Globus pallidus (tissue), 1 donor: ENCODE data around the gene KCNMA1.

Source experiments
- DNase-seq: peaks from one replicate; pipeline ENCODE4 v3.0.0-alpha.2; 2015; ENCODE audit warnings: low spot score

KCNMA1 gene

DNA sequence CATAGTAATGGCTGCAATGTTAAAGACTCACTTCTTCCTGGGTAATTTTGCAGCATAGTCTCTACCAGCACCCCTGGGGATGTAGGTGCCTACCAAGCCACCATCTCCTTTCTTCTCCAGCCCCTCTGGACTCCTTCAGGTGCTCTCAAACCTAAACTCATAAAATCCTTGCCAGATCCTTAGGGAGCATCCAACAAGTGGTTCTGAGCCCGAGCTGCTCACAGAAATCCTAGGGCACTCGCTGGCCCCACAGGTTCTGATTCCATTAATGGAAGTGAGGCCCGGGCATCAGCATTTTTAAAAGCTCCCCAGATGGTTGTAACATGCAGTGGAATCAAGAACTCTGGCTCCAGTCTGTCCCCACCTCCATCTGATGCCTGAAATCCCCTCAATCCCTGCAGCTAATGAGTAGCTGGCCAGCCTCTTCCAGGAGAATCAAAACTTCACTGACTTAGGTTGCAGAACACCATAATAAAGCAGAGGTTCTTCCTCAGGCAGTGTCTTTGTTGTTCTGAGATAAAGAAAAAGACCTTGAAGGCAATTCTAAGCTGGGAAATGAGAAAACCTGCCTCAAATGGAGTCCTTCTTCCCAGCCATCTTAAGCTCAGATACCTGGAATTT, 336.8 kb downstream of the KCNMA1 start:
- no peak for DNase-seq

DNA sequence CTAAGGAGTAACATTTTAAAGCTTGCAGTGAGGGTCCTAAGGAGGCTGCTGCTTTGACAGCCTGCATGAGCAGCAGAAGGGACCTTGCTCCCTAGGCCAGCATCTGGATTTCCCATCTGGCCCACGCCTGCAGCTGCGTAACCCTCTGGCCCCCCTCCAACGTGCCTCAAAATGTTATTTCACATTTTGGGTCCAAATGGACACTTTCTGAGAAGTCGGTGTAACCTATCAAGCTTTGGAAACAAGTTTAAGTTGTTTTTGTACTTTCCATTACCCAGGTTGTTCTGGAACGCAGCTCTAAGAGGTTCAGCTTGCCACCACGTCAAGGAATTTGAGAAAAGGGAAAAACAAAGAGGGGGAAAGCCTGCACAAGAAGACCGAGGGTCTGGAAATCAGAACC, 338.3 kb downstream of the KCNMA1 start:
- DNase-seq = no peak

DNA sequence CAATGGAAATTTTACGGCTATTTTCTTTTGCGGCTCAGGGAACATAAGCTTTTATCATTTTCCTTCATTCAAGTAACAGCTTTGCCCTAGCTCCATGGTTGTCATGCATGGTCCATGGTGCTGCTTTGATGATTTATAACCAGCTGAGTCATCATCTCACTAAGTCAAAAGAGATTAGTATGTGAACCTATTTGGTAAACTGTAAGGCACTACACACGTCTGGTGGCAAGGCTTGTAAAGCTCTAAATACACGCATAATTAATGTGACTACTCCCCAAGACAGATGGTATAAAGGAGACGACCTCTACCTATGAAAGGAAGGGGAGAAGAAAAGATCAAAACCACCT, 340.2 kb downstream of the KCNMA1 start:
- DNase-seq = no peak

DNA sequence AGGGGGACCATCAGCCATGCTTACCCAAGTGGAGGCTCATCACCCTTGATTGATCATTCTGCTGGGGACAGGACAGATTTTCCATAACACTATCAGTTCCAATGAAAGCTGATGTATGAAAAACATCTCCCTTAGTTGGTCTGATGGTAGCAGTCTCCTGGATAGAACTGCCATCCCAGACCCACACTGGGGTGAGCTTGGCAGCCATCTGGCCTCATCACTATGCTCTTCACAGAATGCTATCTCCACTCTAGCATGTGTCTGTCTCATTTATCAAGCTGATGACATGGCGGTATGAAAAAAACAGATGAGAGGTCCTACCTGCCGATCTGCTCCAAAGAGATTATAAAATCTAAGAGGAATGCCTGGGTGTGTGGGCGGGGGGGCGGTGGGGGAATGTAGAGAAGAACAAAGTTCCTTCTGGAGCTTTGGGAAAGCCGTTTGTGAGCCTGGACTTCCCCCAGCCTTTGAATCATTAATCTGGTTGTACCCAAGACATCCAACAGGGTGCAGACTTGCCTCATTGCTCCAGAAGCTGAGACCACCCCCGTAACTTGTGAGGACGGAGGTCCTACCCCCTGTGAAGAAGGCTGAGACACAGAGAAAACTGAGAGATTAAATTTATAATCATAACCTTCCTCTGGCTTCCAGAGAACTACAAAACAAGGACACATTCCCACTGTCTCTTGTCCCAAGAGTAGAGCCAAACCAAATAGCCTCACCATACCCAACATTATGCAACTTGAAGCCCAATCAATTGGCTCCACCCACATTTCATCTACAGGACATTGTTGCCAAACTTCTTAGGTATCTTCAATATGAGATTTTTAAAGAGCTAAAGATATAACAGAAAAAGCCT, 340.8 kb downstream of the KCNMA1 start:
- no peak for DNase-seq

DNA sequence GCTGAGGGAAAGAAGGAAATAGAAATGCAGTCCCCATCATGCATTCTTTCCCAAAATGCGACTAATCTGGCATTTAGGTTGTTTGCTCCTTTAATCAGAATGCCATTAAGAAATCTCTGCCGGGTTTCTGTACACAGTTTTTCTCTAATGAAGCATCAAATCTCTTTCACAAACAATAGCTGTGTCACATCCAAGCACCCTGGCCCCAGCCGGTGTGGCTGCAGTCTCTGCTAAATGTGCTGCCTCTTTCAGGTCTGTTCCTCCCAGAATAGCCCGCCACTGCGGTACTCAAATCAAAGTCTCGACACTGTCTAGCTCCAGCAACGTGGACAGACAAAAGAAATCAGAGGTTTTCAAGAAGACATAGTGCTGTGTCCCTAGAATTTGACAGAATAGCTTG, 343.8 kb downstream of the KCNMA1 start:
- DNase-seq = no peak

DNA sequence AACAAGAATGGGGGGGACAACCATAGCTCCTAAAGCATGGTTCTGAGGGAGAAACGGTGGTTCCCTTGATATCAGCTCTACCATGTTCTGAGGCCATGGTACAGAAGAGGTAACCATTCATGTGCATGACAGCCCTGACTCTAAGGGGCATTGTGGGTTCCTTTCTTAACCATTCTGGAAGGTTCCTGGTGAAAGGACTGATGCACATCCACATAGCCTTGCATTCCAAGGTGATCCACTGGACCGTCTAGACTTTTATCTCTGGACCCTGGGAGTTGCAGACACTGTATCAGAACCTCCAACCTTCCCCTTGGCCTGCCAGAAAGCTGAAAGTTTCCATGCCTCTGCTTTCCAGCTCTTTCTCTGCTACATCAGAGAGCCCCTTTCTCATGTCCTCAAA, 344.3 kb downstream of the KCNMA1 start:
- no peak for DNase-seq

DNA sequence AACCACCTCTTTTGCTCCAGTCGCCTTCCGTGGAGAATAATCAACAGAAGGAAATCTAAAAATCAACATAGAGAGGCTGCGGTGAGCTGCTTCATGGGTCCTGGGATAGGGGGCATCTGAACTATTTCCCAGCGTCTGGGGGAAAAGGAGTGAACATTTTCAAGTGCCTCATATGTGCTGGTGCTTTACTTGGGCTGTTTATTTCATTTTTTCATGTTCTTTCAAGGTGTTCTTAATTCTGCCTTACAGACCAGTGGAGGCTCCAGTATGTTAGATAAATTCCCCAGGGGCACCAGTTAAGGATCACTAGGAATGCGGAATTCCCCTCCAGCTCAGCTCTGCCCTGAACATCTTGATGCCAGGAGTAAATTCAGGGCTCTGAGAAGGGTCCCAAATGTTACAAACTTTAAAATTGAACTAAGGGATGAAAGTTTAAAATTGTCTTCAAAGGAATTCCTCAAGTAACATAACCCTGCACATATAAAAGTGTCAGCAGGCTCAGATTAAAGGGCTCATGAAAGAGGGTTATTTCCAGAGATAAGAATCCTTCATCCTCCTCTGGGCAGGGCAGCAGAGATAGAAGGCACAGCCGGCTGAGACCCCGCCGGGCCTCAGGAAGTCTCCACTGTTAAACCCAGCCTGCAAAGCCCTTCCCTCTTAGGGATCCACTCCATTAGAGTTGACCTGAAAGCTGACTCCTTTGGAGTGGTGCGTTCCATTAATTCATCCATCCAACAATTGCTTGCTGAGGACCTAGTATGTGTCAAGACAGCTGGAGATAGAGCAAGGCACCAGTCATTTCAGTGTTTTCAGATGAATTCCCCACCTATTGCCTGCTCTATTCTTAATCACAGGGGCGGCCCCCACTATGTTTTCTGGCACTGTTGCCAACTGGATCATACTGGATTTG, 345.8 kb downstream of the KCNMA1 start:
- DNase-seq = no peak

DNA sequence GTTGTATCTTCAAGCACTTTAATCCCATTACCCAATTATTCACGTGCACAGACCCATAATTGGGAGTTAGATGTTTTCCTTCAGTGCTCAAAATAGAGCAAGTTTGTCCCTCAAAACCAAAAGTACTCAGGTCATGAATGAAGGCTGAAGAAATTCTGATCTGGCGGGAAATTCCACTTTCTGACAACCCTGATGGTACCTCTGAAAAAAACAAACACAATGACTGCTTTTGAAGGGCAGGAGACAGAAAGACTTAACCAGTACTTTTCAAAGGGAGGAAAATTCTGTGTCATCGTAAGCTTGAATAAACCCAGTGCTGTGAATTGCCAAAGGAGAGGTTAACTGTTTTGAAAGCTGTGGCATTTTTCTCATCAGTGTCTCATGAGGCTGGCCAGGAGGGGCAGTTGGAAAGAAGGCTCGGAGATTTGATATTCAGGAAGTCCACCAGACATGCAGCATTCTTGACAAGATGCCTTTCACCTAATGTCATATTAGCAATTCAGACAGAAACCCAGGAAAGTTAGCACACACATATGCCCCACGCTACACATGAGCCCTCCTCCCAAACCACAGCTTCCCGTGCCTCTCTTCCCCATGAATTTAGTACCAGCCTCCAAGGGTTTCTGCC, 347.0 kb downstream of the KCNMA1 start:
- no peak for DNase-seq

DNA sequence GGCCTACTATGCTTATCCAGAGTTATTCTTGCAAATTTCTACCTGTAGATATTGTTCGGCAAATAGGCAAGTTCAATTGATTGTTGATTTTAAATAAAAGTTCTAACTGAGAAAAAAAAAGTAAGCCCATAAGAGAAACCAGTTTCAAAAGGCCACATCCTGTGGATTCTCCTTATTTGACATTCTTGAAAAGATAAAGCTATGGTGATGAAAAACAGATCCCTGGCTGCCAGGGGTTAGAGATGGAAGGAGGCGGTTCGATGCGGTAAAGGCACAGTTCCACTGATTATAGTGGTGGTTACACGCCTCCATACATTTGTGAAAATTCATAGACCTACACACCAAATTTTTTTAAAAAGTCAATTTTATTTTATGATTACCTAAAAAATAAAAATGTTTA, 347.8 kb downstream of the KCNMA1 start:
- DNase-seq = no peak

DNA sequence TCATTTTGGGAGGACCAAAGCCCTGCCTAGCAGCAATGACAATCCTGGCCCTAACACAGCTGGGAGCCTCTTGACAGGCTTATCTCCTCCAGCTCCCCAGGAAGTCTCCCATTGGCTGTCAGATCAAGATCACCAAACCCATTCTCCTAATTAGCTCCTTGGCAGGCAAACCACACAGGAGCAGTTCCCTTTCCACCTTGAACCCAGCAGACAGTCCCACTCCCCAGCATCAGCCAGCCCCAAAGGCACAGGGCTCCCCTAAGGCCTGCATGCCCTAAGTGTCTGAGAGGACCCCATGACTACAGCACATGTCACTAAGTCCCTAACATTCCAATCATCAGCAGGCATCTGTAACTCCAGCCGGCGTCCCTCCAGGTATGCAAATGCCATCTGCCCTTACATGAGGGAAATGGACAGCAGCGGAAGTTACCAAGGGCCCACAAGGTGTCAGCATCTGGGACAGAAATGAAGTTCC, 348.5 kb downstream of the KCNMA1 start:
- no peak for DNase-seq

DNA sequence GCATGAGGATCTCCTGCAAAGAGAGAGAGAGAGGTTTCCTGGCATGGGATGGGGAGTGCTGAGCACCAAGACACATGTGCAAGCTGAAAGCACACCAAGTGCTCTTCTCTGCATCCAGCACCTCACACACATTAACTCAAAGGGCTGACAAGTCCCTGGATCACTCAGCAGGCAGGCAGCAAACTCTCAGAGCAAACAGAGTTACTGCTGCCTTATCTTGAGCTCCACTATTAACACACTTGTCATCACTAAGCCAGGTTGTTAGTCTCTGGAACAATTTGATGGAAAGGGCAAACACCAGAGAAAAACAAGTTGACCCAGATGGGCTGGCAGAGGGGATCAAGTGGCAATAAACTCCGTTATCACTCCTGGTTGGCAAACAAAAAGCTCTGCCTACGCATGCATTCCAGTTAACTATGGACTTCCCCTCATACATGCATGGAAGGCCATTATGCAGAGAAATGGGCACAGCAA, 349.9 kb downstream of the KCNMA1 start:
- no peak for DNase-seq

DNA sequence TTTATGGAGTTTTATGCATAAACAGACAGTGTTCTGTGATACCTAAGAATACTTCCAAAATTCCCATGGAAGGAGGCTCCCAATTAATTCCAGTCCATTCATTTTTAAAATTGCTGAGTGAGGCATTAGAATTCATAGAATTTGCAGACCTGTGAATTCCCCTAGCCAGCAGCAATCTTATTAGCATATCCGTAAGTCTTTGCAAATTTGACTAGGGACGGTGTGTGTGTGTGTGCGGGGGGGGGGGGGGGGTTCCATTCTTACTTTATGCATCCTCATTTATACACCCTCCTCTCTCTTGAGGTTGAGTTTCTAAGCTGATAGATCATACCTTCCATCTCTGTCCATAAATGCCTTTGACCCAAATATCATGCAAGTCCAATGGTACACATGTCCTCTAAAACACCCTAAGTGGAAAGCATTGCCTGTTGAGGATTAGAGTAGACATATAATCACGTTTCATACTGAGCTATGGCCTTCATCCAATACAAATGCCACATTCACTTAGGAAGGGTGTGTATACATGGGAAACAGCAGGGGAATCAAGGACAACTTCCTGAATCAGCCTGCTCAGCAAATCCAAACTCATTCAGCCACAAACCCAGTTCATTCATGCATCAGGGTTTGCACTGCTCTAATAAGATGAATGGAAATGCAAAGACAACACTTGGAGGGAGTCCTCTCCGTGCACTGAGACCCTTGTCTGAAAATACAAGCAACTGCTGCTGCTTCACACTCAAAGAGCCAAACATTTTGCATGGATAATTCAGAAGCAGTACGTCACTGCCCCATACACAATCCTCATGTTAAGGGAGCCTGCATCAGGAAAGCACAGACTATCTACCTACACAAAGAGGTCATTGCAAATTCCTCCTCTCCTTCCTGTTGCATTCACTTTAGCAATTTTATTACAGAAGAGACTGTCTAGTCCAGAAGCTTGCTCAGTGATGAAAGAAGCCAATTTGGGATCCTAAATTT, 350.8 kb downstream of the KCNMA1 start:
- no peak for DNase-seq

DNA sequence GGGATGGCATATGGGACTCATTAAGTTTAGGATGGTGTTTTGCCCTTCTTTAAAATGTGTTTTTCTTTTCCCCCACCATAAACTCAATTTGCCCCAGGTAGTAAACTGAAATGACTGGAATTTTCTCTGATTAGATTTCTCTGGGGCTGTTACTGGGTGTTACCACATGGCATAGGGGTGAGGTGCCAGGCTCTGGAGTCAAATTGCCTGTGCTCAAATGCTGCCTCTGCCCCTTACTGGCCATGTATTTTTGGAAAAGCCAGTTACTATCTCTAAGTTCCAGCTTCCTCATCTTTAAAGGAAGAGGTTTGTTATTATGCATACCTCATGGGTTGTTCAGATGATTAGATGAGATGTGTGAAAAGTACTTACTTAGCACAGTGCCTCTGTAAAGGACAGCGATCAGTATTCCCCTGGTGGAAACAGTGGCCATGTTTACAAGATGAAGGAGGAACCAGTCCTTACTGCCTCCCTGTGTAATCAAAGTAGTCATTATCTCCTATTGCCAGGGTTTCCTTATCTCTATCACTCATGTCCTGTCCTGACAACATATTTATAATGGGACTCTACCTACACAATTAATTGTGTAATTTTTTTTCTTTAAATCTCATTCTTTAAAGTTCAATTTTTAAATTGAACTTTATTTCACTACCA, 352.0 kb downstream of the KCNMA1 start:
- DNase-seq = no peak

DNA sequence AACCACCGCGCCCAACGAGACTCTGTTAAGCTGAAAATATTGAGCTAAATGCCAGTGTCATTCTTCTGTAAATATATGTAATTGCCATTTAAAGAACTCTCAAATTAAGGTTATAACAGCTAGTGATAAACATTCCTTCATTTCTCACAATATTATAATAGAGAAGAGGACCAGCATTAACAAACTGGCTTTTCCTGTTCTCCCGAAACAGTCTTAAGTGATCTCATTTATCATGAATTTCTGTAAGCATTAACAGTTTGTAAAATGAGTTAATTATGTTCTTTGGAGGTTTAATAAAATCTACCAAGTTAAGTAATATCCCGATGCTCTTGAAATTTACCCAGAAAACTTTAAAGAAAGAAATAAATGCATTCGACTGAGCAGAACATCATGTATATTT, 352.8 kb downstream of the KCNMA1 start:
- no peak for DNase-seq

DNA sequence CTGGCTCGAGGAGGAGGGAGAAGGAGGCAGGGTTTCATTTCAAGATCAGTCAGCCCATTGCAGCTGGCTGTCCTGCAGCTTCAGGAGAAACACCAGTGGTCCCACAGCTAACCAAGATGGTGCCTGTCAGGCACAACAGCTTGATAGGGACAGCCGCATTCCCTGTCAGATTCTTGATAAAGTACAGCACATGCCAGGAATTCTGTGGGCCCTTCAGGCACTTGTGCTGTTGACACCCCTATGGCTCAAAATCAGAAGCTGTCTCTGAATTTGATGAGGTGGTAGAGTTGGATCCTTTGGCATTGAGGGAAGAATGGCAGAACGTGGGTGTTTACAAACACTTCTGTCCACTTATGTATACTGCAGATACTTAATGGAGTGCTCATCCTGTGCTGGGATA, 354.3 kb downstream of the KCNMA1 start:
- no peak for DNase-seq

DNA sequence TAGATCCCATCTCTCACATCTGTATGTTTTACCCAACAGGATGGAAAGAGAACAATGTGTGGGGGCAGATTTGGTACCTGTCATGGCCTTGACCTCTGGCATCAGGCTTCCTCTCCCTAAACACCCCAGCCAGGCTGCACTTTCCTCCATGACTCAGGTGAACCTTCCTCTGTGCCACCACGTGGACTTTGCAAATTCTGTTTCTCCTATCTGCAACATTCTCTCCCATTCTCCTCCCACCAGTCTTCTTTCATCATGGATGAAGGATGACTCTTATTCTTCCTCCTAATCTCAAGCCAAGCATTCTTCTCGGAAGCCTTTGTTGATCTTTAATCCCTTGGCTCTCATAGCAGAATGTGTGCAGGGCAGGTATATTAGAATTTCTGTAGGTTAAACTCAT, 355.4 kb downstream of the KCNMA1 start:
- DNase-seq = no peak

DNA sequence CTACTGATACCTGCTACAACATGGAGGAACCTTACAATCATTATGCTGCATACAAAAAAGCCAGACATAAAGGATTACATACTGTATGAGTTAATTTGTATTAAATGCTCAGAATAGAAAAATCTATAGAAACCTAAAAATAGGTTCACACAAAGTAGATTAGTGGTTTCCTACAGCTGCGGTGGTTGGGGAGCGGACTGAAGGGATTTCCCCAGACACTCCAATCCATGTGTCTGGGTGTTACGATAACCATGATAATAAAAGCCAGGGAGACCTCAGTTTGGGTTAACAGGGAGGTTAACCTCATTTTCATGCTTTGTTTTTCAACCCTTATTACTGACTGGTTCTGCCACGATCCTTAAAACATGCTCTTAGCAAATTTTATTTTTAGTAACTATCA, 355.9 kb downstream of the KCNMA1 start:
- DNase-seq = no peak

DNA sequence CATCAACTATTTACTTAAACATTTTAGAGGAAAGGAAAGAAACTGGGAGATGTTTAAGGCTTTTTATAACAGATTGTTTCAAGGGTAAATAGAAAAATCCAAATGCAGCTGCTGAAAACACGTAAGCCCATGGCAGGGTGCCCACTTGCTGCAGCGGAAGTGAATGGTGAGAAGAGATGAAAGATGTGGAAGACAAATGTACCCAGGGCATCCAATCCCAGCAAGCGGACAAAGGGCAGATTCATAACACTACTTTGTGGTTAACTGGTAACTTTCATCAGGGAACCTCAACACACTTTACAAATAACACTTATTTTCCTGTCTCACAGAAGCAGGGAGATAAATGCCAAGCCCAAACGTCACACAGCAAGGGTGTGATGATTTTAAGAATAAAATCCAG, 358.4 kb downstream of the KCNMA1 start:
- DNase-seq = no peak

DNA sequence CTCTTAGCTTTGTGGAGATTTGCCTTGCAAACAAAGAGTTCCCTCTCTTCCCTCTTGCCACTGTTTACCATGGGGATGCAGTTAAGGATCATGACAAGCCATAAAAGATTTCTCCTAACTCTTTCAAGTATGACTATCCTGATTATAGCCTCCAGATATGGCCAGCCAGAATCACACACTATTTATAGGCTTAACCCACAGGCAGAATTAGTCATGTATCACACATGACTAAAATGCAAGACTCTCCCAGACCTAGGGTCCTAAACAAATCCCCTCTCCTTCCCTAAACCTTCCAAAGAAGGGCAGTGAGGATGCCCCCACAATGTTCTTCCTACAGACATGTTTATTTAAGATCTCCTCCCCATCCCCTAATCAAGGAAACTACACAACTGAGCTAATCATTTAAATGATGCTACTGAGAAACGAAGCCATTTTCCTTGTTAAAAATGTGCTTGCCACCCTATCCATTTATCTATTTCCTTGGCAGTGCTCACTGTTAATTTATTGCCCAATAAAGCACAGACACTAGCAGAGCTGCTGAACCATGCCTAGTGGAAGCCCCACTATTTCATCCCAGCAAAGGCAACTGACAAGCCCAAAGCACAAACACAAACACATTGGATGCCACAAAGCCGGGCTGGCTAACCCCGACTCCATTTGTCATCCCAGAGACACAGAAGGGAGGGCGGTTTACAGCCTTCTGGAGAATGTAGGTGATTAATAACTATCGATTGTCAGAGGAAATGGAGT, 363.4 kb downstream of the KCNMA1 start:
- no peak for DNase-seq

DNA sequence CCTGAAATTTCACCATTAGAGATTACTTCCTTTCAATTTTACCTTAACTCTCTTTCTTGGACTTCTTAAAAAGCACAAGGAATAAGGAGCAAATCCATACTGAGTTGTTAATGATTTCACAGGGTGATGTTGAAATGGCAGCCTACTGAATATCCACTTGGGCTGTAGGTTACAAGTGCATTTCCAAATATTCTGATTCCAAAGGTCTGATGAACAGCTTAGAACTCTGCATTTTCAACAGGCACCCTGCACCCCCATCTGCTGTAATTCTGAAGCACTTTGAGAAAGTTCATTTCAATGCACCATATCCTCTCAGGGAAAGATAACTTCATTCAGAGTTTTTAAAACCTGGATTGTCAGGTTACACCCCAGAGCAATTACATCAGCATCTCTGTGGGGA, 368.4 kb downstream of the KCNMA1 start:
- no peak for DNase-seq
